ENCODE measurements around the gene RAB7B. TPM values are rescaled to one million over a fixed set of nuclear protein-coding genes. Genes with fewer than 3 reads are reported as not detected.
A peak's percentile ranks its signal among the peaks of the same experiment; 100 is the strongest.

Gene RAB7B
- total and polyA plus RNA-seq, 2 of the 13 experiments (the other 11 are each of a cell fraction or from before 2014, with no cell fraction given) = 0.05 to 0.46 TPM

GRCh38 chr1:206003854-206004800, 932 bp upstream of the RAB7B start (continued):
- TF ChIP-seq FOXA1 (IDR thresholded peaks at IDR 0.05) = peak; percentile 5; the same call in 1 of the 2 replicates
- no peak for TF ChIP-seq FOXA1 (CRISPR knock-in tag; IDR thresholded peaks at IDR 0.05)
- no peak for TF ChIP-seq ZNF788 (CRISPR knock-in tag; IDR thresholded peaks at IDR 0.05; ENCODE audit: borderline replicate concordance)
- TF ChIP-seq ZSCAN31 (CRISPR knock-in tag; IDR thresholded peaks at IDR 0.05; ENCODE audit: low read depth) = no peak
- no peak for TF ChIP-seq HNRNPK (IDR thresholded peaks at IDR 0.05; ENCODE audit: low read depth, low read length, poor library complexity, severe bottlenecking)
- TF ChIP-seq, protein P1, sequence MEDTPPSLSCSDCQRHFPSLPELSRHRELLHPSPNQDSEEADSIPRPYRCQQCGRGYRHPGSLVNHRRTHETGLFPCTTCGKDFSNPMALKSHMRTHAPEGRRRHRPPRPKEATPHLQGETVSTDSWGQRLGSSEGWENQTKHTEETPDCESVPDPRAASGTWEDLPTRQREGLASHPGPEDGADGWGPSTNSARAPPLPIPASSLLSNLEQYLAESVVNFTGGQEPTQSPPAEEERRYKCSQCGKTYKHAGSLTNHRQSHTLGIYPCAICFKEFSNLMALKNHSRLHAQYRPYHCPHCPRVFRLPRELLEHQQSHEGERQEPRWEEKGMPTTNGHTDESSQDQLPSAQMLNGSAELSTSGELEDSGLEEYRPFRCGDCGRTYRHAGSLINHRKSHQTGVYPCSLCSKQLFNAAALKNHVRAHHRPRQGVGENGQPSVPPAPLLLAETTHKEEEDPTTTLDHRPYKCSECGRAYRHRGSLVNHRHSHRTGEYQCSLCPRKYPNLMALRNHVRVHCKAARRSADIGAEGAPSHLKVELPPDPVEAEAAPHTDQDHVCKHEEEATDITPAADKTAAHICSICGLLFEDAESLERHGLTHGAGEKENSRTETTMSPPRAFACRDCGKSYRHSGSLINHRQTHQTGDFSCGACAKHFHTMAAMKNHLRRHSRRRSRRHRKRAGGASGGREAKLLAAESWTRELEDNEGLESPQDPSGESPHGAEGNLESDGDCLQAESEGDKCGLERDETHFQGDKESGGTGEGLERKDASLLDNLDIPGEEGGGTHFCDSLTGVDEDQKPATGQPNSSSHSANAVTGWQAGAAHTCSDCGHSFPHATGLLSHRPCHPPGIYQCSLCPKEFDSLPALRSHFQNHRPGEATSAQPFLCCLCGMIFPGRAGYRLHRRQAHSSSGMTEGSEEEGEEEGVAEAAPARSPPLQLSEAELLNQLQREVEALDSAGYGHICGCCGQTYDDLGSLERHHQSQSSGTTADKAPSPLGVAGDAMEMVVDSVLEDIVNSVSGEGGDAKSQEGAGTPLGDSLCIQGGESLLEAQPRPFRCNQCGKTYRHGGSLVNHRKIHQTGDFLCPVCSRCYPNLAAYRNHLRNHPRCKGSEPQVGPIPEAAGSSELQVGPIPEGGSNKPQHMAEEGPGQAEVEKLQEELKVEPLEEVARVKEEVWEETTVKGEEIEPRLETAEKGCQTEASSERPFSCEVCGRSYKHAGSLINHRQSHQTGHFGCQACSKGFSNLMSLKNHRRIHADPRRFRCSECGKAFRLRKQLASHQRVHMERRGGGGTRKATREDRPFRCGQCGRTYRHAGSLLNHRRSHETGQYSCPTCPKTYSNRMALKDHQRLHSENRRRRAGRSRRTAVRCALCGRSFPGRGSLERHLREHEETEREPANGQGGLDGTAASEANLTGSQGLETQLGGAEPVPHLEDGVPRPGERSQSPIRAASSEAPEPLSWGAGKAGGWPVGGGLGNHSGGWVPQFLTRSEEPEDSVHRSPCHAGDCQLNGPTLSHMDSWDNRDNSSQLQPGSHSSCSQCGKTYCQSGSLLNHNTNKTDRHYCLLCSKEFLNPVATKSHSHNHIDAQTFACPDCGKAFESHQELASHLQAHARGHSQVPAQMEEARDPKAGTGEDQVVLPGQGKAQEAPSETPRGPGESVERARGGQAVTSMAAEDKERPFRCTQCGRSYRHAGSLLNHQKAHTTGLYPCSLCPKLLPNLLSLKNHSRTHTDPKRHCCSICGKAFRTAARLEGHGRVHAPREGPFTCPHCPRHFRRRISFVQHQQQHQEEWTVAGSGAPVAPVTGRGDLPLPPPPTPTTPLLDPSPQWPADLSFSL (CRISPR knock-in tag; IDR thresholded peaks at IDR 0.05) = peak; percentile 94
- no peak for TF ChIP-seq SMAD1 (CRISPR knock-in tag; IDR thresholded peaks at IDR 0.05; ENCODE audit: borderline replicate concordance, low read depth)
- TF ChIP-seq NR1H2 (CRISPR knock-in tag; IDR thresholded peaks at IDR 0.05; ENCODE audit: borderline replicate concordance, low read depth) = no peak
- no peak for TF ChIP-seq FOXM1 (CRISPR knock-in tag; IDR thresholded peaks at IDR 0.05)
- TF ChIP-seq ZNF333 (CRISPR knock-in tag; IDR thresholded peaks at IDR 0.05; ENCODE audit: borderline replicate concordance) = no peak
- TF ChIP-seq, protein P2, sequence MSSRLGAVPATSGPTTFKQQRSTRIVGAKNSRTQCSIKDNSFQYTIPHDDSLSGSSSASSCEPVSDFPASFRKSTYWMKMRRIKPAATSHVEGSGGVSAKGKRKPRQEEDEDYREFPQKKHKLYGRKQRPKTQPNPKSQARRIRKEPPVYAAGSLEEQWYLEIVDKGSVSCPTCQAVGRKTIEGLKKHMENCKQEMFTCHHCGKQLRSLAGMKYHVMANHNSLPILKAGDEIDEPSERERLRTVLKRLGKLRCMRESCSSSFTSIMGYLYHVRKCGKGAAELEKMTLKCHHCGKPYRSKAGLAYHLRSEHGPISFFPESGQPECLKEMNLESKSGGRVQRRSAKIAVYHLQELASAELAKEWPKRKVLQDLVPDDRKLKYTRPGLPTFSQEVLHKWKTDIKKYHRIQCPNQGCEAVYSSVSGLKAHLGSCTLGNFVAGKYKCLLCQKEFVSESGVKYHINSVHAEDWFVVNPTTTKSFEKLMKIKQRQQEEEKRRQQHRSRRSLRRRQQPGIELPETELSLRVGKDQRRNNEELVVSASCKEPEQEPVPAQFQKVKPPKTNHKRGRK (CRISPR knock-in tag; IDR thresholded peaks at IDR 0.05) = no peak
- TF ChIP-seq ZNF891 (CRISPR knock-in tag; IDR thresholded peaks at IDR 0.05) = no peak
- TF ChIP-seq, protein P3, sequence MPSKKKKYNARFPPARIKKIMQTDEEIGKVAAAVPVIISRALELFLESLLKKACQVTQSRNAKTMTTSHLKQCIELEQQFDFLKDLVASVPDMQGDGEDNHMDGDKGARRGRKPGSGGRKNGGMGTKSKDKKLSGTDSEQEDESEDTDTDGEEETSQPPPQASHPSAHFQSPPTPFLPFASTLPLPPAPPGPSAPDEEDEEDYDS (CRISPR knock-in tag; IDR thresholded peaks at IDR 0.05) = no peak
- no peak for TF ChIP-seq ZNF232 (CRISPR knock-in tag; IDR thresholded peaks at IDR 0.05; ENCODE audit: borderline replicate concordance)
- TF ChIP-seq ZNF382 (CRISPR knock-in tag; IDR thresholded peaks at IDR 0.05; ENCODE audit: borderline replicate concordance) = no peak
- TF ChIP-seq LCORL (IDR thresholded peaks at IDR 0.05) = no peak
- TF ChIP-seq LCORL (CRISPR knock-in tag; IDR thresholded peaks at IDR 0.05) = no peak
